HPDE6-E6E7 (cell line): ENCODE measurements around the gene TMEM234.

Experiments
- DNase-seq: peaks from one replicate; pipeline ENCODE4 v3.0.0; 2011; ENCODE audit warnings: missing footprints; ENCODE audit errors: extremely low spot score

The TMEM234 gene

DNA sequence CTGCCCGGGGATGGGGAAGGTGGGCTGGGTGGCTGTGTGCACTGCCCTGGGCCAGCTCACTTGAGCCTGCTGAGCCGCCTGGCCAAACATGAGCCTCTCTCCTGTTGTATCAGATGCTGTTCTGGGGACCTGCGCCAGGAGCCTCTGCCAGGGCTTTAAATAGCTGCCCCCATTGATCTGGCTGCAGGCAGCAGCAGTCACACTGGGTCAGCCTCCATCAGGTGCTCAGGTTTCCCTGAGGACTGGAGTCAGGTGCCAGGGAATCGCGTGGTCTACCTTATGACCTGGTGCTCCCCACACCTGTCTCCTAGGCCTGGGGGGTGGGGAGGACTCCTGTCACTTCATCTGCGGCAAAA lies 22.5 kb downstream of the TMEM234 start:
- no peak for DNase-seq

DNA sequence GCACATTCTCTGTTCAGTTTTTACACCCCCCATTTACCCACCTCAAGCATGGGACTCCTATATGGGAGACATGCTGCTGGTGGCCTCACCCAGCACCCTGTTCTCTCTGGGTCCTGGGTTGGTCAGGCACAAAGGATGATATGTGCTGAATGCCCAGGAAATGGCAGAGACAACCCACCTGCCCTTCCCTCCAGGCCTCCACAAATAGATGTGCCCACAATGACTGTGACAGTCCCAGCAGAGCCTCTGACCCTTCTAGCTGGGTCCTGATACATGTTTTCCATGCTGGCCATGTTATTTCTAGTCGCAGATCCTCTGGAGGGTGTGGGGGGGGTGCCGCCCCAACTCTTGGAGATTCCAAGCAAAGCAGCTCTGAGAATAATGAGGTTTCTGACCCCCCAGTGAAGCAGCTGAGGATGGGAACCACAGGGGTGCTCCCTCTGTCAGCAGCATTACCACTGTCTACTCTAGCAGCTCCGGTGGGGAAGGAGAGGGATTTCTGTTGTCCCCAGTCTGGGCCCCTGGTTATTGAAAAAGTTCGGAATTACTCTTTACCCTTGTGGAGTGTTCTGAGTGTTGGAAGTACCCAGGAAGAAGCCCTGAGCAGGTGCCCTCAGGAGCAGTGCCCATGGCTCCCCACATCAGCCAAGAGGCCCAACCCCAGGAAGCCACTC lies 23.0 kb downstream of the TMEM234 start:
- no peak for DNase-seq

DNA sequence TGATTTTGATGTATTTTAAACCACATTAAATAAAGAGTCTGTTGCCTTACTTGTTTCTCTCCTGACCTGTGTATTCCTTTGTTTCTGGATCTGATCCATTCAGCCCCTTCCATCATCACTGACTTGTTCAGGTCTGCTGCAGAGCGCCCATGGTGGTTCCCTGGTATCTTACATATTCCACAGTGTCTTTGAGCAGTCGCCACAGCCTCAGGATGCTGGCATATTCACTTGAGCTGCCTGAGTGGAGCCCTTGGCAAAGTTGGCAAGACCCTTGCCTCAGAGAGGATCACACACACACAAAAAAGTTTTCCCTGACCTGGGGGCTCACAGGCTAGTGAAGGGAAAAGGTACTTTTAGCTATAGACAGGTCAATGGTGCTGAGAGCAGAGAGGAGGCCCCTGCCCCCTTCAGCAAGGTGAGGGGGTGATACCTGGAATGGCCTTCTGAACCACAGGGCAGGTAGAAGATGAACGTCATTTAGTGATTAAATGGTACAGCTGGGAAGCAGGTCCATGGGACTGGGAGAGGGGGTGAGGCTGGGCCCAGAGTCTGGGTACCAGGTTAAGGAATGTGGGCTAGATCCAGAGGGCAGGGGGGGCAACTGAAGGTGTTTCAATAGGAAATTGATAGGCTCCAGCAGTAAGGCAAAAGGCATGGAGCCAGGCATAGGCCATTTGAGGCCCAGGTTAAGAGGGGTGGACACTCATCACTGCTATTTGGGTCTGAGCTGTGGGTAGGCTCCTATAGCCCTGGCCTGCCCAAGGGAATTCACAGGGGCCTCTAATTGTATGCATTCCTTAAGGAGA lies 23.7 kb downstream of the TMEM234 start:
- DNase-seq: no peak

DNA sequence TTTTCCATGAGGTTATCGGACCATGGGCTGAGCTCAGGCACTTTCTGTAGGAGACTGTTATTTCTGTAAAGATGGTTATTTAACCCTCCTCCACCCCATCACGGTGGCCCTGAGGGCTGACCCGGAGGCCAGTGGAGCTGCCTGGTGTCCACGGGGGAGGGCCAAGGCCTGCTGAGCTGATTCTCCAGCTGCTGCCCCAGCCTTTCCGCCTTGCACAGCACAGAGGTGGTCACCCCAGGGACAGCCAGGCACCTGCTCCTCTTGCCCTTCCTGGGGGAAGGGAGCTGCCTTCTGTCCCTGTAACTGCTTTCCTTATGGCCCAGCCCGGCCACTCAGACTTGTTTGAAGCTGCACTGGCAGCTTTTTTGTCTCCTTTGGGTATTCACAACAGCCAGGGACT lies 24.3 kb downstream of the TMEM234 start:
- no peak for DNase-seq

DNA sequence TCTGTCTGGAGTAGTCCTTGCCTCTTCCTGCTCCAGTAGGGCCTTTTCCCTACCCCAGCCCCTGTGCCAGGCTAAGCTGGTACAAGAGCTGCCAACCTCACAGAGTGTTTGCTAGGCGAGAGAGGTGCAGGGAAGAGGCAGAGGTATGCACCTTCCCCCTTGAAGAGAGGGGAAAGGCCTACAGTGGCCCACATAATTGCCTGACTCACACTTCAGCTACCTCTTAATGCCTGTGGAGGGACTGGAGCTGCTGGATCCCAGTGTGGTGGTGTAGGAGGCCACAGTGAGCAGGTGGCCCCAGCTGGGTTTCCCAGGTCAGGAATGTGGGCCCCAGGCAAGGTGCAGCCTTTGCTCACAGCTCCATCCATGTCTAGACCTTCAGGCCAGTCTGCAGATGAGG lies 25.1 kb downstream of the TMEM234 start:
- no peak for DNase-seq

DNA sequence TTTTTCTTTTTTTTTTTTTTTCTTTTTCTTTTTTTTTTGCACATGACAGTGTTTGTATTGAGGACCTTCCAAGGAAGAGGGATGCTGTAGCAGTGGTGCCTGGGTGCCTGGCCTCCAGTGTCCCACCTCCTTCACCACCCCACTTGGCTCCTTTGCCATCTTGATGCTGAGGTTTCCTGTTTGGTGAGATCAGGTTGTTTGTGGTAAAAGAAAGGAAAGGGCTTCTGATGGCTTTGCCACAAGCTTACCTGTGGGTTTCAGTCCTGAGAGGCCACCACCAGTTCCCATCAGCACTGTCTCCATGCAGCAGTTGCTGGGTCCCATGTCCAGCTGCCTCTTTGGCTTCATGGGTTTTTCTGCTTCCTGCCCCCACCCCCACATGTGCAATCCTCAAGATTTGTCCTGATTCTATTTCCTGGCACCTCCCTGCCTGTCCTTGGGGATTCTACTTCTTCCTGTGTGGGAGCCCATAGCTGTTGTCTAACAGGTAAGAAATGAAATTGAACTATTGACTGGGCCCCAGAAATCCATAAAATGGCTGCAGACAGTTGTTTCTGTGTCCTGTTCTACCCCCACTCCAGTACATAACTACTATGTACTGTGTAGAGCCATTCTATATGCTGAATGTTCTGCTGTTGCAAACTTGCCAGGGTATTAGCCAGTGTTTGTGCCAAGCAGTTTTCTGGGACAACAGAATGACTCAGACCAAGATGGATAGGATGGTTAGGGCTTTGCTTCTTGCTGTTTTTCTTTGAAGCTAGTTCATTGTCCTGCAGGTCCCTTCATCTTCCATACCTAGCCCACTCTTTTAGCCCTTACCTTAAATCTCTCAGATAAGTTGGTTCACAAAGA lies 26.0 kb downstream of the TMEM234 start:
- DNase-seq: no peak

DNA sequence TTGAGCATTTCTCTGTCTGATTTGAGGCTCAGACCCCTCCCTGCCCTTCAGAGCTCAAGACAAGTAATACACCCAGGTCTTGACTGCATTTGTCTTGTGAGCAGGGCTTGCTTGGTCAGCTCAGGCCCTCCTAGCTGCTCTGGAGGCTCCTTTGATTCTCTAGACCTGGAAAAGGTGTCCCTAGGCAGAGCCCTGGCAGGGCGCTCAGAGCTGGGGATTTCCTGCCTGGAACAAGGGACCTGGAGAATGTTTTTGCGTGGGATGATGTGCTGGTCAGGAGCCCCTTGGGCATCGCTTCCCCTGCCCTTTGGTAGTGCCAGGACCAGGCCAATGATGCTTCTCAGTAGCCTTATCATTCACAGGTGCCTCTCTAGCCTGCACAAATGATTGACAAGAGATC lies 26.6 kb downstream of the TMEM234 start:
- DNase-seq: no peak

DNA sequence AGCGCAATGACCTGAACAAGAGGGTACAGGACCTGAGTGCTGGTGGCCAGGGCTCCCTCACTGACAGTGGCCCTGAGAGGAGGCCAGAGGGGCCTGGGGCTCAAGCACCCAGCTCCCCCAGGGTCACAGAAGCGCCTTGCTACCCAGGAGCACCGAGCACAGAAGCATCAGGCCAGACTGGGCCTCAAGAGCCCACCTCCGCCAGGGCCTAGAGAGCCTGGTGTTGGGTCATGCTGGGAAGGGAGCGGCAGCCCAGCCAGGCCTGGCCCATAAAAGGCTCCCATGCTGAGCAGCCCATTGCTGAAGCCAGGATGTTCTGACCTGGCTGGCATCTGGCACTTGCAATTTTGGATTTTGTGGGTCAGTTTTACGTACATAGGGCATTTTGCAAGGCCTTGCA lies 27.2 kb downstream of the TMEM234 start:
- no peak for DNase-seq

DNA sequence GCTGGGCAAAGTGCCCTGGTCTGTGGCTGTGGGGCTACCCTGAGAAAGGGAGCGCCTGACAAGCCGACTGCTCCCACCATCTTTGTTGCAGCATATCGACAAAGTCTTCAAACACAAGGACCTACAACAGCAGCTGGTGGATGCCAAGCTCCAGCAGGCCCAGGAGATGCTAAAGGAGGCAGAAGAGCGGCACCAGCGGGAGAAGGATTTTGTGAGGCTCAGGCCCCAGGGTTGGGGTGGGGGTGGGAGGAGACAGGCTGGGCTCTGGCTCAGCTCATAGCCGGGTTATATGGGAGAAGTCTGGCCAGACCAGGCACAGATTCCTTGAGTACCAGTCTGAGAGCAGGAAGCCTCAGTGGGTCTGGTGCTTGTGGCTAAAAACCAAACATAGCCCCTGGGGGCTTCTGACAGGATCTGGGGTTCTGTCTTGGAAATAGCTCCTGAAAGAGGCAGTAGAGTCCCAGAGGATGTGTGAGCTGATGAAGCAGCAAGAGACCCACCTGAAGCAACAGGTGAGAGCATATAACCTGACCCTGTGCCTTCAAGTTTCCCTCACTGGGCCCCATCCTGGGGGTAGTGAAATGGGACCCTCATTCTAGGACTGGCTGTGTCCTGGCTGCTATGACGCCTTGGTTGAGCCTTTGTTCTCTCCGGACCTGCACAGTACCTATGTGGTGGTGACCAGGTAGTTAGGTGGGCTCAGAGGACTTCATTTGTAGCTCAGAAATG lies 29.8 kb downstream of the TMEM234 start:
- DNase-seq: no peak

DNA sequence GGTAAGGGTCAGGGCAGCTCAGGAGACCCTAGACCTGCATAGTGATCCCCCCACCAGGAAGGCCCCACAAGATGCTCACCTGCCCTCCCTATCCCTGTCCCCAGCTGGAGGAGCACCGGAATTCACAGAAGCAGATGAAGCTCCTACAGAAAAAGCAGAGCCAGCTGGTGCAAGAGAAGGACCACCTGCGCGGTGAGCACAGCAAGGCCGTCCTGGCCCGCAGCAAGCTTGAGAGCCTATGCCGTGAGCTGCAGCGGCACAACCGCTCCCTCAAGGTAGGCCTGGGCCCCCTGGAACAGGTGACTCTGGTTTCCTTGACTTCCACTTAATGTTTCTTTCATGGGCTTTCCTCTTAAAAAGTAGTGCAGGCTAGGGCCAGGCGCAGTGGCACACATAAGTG lies 34.3 kb downstream of the TMEM234 start:
- DNase-seq: no peak

DNA sequence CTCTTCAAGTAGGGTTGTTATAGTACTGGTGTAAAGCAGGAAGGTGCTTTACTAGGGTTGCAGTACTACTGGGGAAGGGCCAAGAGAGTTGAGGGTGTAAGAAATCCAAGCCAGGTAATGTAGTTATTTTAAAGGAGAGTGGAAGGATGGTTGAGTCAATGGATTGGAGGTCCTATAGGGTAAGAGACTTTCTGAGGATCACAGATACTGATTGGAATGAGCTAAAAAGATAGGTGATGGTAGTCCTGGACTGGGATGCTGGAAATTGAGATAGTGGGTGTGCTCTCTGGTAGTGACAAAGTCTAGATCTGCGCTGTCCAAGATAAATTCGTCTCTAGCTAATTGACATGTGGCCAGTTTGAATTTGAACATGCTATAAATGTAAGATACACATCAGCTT lies 35.7 kb downstream of the TMEM234 start:
- DNase-seq: no peak

DNA sequence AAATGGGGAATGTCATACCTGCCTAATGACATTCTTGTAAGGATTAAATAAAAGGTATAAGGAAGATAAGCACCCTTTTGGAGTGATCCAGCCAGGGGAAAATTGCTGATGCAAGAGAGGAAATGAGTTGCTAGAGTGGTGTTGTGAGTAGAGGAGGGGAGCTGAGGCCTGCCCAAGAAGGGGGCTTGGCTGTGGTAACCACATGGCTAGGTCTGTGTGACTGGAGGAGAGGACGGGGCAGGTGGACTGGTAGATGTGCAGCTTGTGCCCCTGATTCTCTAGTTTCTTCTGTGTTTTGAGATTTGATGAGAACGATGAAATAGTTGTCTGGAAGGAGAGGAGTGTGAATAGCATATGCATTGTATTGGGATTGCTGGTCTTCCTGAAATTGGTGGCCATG lies 36.1 kb downstream of the TMEM234 start:
- DNase-seq: no peak

DNA sequence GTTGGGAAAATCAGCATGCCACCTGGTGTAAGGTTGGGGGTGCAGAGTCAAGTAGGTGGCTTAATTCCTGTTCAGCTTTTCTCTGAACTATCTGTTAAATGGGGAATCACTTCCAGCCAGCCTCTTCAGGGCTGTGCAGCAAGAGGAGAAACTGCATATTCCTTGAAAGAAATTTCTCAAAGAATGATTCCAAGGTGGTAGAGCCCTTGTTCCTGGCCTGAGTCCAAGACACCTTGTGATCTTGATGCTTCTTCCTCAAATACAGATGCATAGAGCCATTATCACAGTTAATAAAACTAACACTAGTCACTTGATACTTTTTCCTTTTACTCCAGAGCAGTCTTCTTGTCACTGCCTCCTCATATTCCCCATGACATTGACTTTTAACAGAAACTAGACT lies 37.5 kb downstream of the TMEM234 start:
- DNase-seq: no peak

DNA sequence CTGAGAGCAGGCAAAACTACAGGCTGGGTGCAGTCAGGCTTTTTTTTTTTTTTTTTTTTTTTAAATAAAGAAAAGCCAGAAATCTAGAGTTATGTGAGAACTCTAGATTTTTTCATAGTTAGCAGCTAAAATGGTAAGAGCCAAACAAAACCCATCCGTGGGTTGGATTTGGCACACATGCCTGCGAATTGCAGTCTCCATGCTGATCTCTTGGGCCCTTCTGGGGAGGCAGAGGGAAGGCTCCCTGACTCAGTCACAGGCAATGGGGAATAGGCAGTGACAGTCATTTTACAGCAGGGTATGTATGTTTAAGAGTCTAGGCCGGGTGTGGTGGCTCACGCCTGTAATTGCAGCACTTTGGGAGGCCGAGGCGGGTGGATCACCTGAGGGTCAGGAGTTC lies 40.1 kb downstream of the TMEM234 start:
- DNase-seq: no peak

DNA sequence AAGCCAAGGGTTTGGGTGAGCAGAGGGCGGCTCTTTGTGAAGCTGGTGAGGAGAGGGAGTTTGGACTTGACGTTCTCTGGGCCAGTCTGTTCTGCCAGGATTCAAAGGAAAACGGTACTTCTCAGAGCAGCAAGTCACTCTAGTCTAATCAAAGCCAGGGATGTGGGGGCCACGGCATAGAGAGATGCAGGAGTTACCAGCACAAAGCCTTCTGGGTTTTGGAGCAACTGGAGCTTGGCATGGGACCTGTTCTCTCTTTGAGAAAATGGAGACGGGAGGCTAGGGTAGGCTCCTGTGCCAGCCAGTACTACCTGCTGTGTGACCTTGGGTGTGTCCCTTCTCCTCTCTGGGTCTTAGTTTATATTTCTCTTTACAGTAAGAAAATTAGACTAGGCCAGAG lies 40.6 kb downstream of the TMEM234 start:
- no peak for DNase-seq

DNA sequence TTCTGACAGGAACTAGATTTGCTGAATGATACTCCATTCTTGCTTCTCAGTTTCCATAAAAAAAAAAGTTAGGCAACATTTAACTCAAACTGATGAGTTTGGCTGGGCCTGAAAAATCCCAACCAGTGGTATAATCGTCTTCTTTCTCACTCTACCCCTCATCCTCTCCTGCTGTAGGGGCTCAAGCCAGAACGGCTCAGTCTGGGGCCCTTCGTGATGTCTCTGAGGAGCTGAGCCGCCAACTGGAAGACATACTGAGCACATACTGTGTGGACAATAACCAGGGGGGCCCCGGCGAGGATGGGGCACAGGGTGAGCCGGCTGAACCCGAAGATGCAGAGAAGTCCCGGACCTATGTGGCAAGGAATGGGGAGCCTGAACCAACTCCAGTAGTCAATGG lies 41.1 kb downstream of the TMEM234 start:
- no peak for DNase-seq

DNA sequence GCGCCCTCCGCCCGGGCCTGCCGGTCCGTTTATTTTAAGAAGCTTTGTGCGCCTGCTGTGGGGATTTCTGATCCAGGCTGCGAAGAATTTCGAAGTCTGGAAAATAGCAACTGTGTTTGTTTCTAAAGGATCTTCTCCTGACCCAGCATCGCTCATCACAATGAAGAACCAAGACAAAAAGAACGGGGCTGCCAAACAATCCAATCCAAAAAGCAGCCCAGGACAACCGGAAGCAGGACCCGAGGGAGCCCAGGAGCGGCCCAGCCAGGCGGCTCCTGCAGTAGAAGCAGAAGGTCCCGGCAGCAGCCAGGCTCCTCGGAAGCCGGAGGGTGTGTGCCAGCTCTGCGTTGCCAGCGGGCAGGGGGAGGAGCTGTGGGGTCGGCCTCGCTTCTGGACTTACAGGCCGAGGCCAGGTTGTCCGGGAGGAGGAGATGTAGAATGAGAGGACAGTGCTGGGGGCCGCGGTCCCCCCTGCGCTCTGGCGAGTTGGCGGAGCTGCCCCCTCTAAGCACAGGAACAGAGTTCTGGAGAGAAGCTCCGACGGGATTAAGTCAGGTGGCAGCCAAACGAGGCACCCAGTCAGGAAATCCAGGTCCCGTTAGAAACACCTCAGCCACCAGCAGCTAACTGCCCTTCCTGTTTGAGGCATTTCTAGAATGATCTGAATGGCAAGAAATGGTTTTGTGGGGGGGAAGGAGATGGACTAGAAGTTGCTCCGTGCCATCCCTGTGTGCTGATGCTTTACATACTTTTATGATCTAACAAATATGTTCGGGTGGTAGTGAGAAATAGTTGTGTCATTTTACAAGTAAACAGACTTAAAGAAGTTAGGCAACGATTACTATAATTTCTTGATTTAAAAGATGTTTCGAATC lies 41.7 kb downstream of the TMEM234 start:
- DNase-seq: peak; percentile 49

DNA sequence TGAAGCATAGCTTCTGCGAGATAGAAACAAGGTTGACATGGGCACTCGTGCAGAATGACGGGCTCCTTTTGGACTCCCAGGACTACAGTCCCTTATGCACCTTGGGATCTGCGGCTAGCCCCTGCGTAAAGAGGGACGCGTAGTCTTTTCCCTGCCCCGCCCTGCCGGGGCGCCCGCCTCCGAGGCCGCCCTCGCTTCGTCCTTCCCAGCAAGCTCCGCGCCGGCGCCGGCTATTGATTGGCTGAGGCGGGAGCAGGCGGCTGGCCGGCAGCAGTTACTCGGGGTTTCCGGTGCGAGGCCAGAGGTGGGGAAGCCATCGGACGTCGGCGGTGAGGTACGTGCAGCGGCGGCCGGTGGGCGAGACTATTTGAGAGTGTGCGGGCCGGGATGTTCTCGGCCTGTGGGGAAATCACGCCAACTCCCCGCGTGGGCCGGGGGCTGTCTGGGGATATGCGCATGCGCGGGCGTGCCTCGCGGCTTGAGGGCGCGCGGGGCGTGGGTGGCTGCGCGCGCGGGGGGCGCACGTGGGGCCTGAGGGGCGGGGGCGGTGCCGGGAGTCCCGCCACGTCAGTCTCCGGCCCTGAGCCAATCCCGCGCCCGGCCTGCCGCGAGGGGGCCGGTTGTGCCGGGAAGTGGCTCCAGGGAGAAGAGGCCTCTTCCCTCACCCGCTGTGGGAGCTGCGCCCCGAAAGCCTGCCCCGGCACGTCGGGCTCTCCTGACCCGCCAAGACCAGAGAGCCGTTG lies 42.5 kb downstream of the TMEM234 start, which contains the start of gene TXLNA:
Gene TXLNA, plus strand, starts transcription at position 233 of the 743 bp plus-strand sequence. CDS start 671 bp downstream, outside the sequence.
- DNase-seq: peak; percentile 91

DNA sequence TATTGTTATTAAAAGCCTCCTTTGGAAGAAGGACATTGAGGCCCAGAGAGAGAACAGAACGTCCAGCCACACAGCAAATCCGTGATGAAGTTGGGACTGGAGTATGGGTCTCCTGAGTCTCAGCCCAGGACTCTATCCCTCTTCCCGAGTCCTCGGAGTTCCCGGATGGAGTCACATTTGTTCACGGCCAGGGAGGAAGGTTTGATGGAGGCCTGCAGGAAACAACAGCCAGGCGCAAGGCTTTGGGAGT lies 43.0 kb downstream of the TMEM234 start:
- DNase-seq: no peak

DNA sequence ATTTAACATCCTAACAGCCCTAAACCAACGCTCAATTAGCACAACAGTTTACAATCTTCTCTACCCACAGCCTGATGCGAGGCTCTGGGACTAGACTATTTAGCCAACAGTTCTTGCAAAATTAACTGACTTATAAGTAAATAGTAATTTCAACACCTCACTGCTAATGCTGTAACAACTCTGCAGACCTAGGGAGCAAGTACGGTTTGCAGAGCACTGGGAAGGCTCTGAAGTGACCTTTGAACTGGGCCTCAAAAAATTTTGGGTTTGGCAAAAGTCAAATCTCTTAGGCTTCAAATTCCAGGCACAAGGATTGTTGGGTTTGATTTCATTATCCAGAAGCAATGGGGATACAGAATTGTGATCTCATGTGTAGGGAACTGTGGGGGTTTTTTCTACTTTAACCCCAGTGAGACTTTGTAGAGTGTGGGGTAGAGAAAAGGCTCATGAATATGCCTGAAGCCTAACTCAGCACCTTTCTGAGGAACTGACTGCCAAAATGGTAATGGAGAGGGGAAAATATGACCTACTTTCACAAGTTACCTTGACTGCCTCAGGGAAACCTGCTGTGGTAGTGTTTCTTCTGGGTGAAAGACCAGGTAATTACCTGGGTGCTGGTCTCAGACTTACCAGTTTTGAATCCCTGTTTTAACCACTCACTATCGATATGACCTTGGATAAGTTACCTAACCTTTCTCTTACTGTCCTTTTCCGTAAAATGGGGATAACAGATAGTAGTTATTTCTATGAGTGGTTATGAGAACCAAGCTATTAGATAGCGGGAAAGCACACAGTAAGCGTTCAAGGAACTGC lies 43.6 kb downstream of the TMEM234 start:
- no peak for DNase-seq
